Measurements from ENCODE around the gene ETV3L. TPM values are rescaled to one million over a fixed set of nuclear protein-coding genes. Genes with fewer than 3 reads are reported as not detected.

The ETV3L gene
- total and polyA plus RNA-seq, 2 of the 8 experiments (the other 6 are each of a cell fraction or from before 2014, with no cell fraction given) = 0.17 to 0.26 TPM

DNA sequence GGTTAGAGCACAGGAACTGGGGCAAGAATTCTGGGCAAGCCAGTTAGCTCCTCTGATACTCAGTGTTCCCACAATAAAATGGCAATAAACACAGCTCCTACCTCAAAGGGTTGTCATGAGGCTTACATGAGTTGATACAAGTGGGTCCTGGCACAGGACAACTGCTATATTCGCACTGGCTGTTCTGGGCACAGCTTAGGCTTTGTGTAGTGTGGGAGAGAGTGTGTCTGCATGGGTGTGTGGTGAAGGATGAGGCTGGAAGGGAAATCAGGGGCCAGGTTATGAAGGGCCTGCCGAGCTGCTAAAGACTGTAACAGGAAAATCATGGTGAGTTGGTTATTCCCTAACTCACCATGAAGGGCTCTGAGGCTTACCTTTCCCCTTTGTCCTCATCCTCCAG lies 19.8 kb upstream of the ETV3L start:
- H3K9ac ChIP-seq (replicated peaks in 1 of 4; ENCODE audit: extremely low read depth in 1 of 4, low read depth in 3 of 4, low read length in 3 of 4) = no peak overlapping the region
- peaks cover 3 to 5% of the 10 kb centered on the region in 2 experiments for H4K20me1 ChIP-seq (replicated peaks in 1 of 2; ENCODE audit: control insufficient read depth in 1 of 2, insufficient read depth in 2 of 2, low read length in 2 of 2)

More for the DNA sequence above, 19.8 kb upstream of the ETV3L start:
- H4K5ac ChIP-seq (ENCODE audit: insufficient read length, low read depth, low read length) = no peak overlapping the region
- no peaks in the 10 kb centered on the region for H3K9me3 ChIP-seq (ENCODE audit: insufficient read depth in 2 of 2, low read depth in 1 of 2, low read length in 1 of 2)
- H2BK120ac ChIP-seq (replicated peaks; ENCODE audit: low read depth, low read length) = no peak overlapping the region
- H3K4me2 ChIP-seq (ENCODE audit: insufficient read depth in 1 of 2, low read depth in 2 of 2, low read length in 2 of 2) = no peak overlapping the region
- no peak overlapping the region for H2AFZ ChIP-seq (ENCODE audit: low read length)
- 81% methylated on average over 2 of the region's 2 CpGs; no CpG with 5 or more reads in 1 of the 2 experiments for WGBS, 2 experiments (ENCODE audit: extremely low coverage in 1 of 2, insufficient coverage in 1 of 2, insufficient read length in 1 of 2, insufficient replicate concordance in 2 of 2, low coverage in 1 of 2, low lambda C conversion rate in 2 of 2, missing lambda C conversion rate in 1 of 2)
- H2BK12ac ChIP-seq (ENCODE audit: low read depth, low read length) = 0 out of 2 replicates have a peak overlapping the region, but pooled peaks have one; percentile 14
- H3K56ac ChIP-seq (replicated peaks; ENCODE audit: insufficient read length, low read depth, low read length) = no peak overlapping the region
- no peaks in the 10 kb centered on the region for H3K79me1 ChIP-seq (ENCODE audit: low read depth, low read length)
- H3K79me2 ChIP-seq (ENCODE audit: control insufficient read depth in 1 of 2, insufficient read depth in 2 of 2, low read length in 2 of 2) = no peaks in the 10 kb centered on the region
- DNase-seq (ENCODE audit: low read depth in 1 of 2, low spot score in 2 of 2) (no peak), FAIRE-seq (no peak)
- H3K27ac ChIP-seq (ENCODE audit: low read depth, low read length) = no peak overlapping the region
- CTCF ChIA-PET (ENCODE audit: partially characterized antibody) = interaction anchor here (1.1 to 1.5 kb wide), 2 partner anchors 25 to 29 kb away, joined by 3 to 9 read pairs; no protein-coding TSS in a partner anchor
- no peak overlapping the region for H3K4ac ChIP-seq (replicated peaks; ENCODE audit: insufficient read length, low read depth, low read length)
- peaks cover 9 to 29% (median 16%) of the 10 kb centered on the region in 4 experiments for H3K4me1 ChIP-seq (replicated peaks in 1 of 4; ENCODE audit: control insufficient read depth in 3 of 4, insufficient read depth in 4 of 4, low read length in 3 of 4)
- H3K18ac ChIP-seq (ENCODE audit: extremely low read depth, low read length) = no peak overlapping the region
- H2AK5ac ChIP-seq (ENCODE audit: low read depth, low read length) = no peak overlapping the region
- H2BK20ac ChIP-seq (ENCODE audit: low read length) = no peak overlapping the region; the same call in 1 of the 2 replicates
- no peak overlapping the region for H4K91ac ChIP-seq (replicated peaks; ENCODE audit: insufficient read length, low read length)
- TF ChIP-seq SIN3A (conservative IDR thresholded peaks at IDR 0.05 in 1 of 2, IDR thresholded peaks at IDR 0.05 in 1 of 2; ENCODE audit: low read depth in 1 of 2, low read length in 2 of 2) (no peak), CHD2 (IDR thresholded peaks at IDR 0.05; ENCODE audit: low read length) (no peak)
- H3K14ac ChIP-seq (ENCODE audit: insufficient read length) = no peak overlapping the region
- H3K4me3 ChIP-seq (ENCODE audit: extremely low read depth in 1 of 4, insufficient read depth in 2 of 4, low read depth in 3 of 4, low read length in 4 of 4) = no peak overlapping the region
- H4K8ac ChIP-seq (ENCODE audit: extremely low read depth, insufficient read depth, low read length) = no peak overlapping the region
- H3K27me3 ChIP-seq (replicated peaks in 1 of 4; ENCODE audit: control insufficient read depth in 3 of 4, extremely low read depth in 1 of 4, insufficient read depth in 3 of 4, low read length in 3 of 4) = no peaks in the 10 kb centered on the region
- peaks cover 2 to 15% (median 5%) of the 10 kb centered on the region in 4 experiments; a peak in 5 of 8 replicates for H3K36me3 ChIP-seq (ENCODE audit: control insufficient read depth in 2 of 4, insufficient read depth in 4 of 4, low read length in 3 of 4)
- H2BK15ac ChIP-seq (ENCODE audit: low read length) = 0 out of 2 replicates have a peak overlapping the region, but pooled peaks have one; percentile 47
- H2BK5ac ChIP-seq (ENCODE audit: low read depth, low read length) = no peak overlapping the region; the same call in 1 of the 2 replicates
- H3K23me2 ChIP-seq (ENCODE audit: low read depth, low read length) = peaks cover 4% of the 10 kb centered on the region; the same call in 1 of the 2 replicates
- POLR2A ChIA-PET (ENCODE audit: partially characterized antibody) = interaction anchor here (0.6 to 1.4 kb wide), 4 partner anchors 17 to 62 kb away, joined by 3 to 5 read pairs (median 4); no protein-coding TSS in a partner anchor
- no peak overlapping the region for H3K23ac ChIP-seq (ENCODE audit: insufficient read length)
